Common myeloid progenitor, CD34-positive (primary cell): ENCODE results near the gene EZR.

ENCODE experiments used
- CTCF ChIA-PET: fragments of 350-600 bp; sonication (Branson Sonifier 250); formaldehyde crosslinking; loops from one replicate; lab custom pipeline; 2021; ENCODE audit warnings: antibody characterized with exemption; lab: Charles Lee
- POLR2A ChIA-PET: fragments of 350-600 bp; sonication (Branson Sonifier 250); formaldehyde crosslinking; loops from one replicate; lab custom pipeline; 2021; ENCODE audit warnings: antibody characterized with exemption; lab: Charles Lee
- DNase-seq, 3 donors: peaks; one replicate each; pipeline versions ENCODE4 v3.0.0 to v3.0.0-alpha.2; 2013
- H3K27ac ChIP-seq, 2 experiments: 1 replicate in 1 of 2; 2 replicates in 1 of 2; pipeline ENCODE4 v1.7.0; 2013; ENCODE audit warnings: inconsistent platforms in 2 of 2, low read length in 2 of 2, mild to moderate bottlenecking in 2 of 2, low read depth in 1 of 2, moderate library complexity in 1 of 2; ENCODE audit not compliant: severe bottlenecking in 2 of 2, insufficient read depth in 1 of 2, poor library complexity in 1 of 2
- H3K27me3 ChIP-seq, 5 experiments: replicated peaks in 2 of 5; 1 replicate in 3 of 5; 2 replicates in 2 of 5; pipeline versions ENCODE4 v1.6.1 to v1.7.0; 2013; ENCODE audit warnings: low read length in 4 of 5, mild to moderate bottlenecking in 2 of 5, moderate library complexity in 2 of 5, inconsistent platforms in 1 of 5; ENCODE audit not compliant: insufficient read depth in 5 of 5, control insufficient read depth in 4 of 5
- H3K36me3 ChIP-seq, 4 experiments: 1 replicate in 2 of 4; 2 replicates in 2 of 4; pipeline versions ENCODE4 v1.6.1 to v1.7.0; 2013; ENCODE audit warnings: low read length in 3 of 4, control low read depth in 1 of 4, mild to moderate bottlenecking in 1 of 4; ENCODE audit not compliant: control insufficient read depth in 4 of 4, insufficient read depth in 4 of 4
- H3K4me1 ChIP-seq, 4 experiments: 1 replicate in 3 of 4; 2 replicates in 1 of 4; pipeline versions ENCODE4 v1.6.1 to v1.7.1; 2013; ENCODE audit warnings: low read length in 3 of 4, mild to moderate bottlenecking in 3 of 4, control low read depth in 1 of 4, inconsistent platforms in 1 of 4, moderate library complexity in 1 of 4; ENCODE audit not compliant: control insufficient read depth in 4 of 4, insufficient read depth in 4 of 4; ENCODE audit errors: control extremely low read depth in 1 of 4
- H3K4me3 ChIP-seq, 7 experiments: 1 replicate in 4 of 7; 2 replicates in 3 of 7; pipeline versions ENCODE4 v1.5.1 to v1.7.0; 2013; ENCODE audit warnings: mild to moderate bottlenecking in 7 of 7, low read length in 6 of 7, moderate library complexity in 6 of 7, inconsistent platforms in 2 of 7, low read depth in 2 of 7, control low read depth in 1 of 7; ENCODE audit not compliant: insufficient read depth in 4 of 7, control insufficient read depth in 1 of 7; ENCODE audit errors: extremely low read depth in 1 of 7
- H3K9me3 ChIP-seq, 5 experiments: 1 replicate in 4 of 5; 2 replicates in 1 of 5; pipeline versions ENCODE4 v1.6.1 to v1.7.1; 2013; ENCODE audit warnings: low read length in 4 of 5, mild to moderate bottlenecking in 2 of 5, inconsistent platforms in 1 of 5, low read depth in 1 of 5, moderate library complexity in 1 of 5; ENCODE audit not compliant: control insufficient read depth in 4 of 5, insufficient read depth in 2 of 5; ENCODE audit errors: control extremely low read depth in 1 of 5
- WGBS: methylation state at CpG from one replicate; pipeline ENCODE4 v1.1.5; 2013; ENCODE audit not compliant: insufficient coverage; 5-methylcytosine and 5-hydroxymethylcytosine counted together

Gene EZR

GRCh38 chr6:158772172-158772571, 47.0 kb downstream of the EZR start:
- no peak overlapping the region for H3K4me3 ChIP-seq
- H3K27ac ChIP-seq, result no peak overlapping the region
- H3K9me3 ChIP-seq, result no peaks in the 10 kb centered on the region
- ChIA-PET CTCF (interaction anchor here (1.2 to 1.7 kb wide), 6 partner anchors 9 to 199 kb away, joined by 3 to 5 read pairs (median 4); no protein-coding TSS in a partner anchor), POLR2A (no interaction called here)
- WGBS, result 100% methylated on average over 11 of the region's 11 CpGs
- no peak for DNase-seq
- no peaks in the 10 kb centered on the region for H3K4me1 ChIP-seq
- H3K27me3 ChIP-seq, result no peaks in the 10 kb centered on the region
- peaks cover 22 to 96% (median 78%) of the 10 kb centered on the region in 4 experiments for H3K36me3 ChIP-seq

GRCh38 chr6:158771399-158772152, 47.6 kb downstream of the EZR start:
- DNase-seq, result no peak
- 98% methylated on average over 16 of the region's 16 CpGs for WGBS
- Histone ChIP-seq H3K4me1 (no peaks in the 10 kb centered on the region), H3K9me3 (no peaks in the 10 kb centered on the region), H3K36me3 (peaks cover 19 to 96% (median 79%) of the 10 kb centered on the region in 4 experiments), H3K27ac (no peak overlapping the region), H3K27me3 (no peaks in the 10 kb centered on the region), H3K4me3 (no peak overlapping the region)
- ChIA-PET POLR2A (no interaction called here), CTCF (interaction anchor here (1.2 to 1.7 kb wide), 5 partner anchors 10 to 199 kb away, joined by 3 to 5 read pairs (median 4); no protein-coding TSS in a partner anchor)

- Histone ChIP-seq H3K4me3 (no peak overlapping the region), H3K4me1 (no peaks in the 10 kb centered on the region), H3K27ac (no peak overlapping the region), H3K9me3 (no peaks in the 10 kb centered on the region), H3K27me3 (no peaks in the 10 kb centered on the region), H3K36me3 (peaks cover 19 to 97% (median 77%) of the 10 kb centered on the region in 4 experiments)
- 88% methylated on average over 14 of the region's 21 CpGs for WGBS
- no peak for DNase-seq
- ChIA-PET CTCF (interaction anchor here (1.0 to 2.7 kb wide), 3 partner anchors 11 to 66 kb away, joined by 3 to 19 read pairs (median 5); no protein-coding TSS in a partner anchor), POLR2A (interaction anchor here (0.6 kb wide), 1 partner anchor 96 kb away, joined by 4 read pairs; no protein-coding TSS in a partner anchor)
Measured at GRCh38 chr6:158770533-158771330, 48.4 kb downstream of the EZR start.

DNA sequence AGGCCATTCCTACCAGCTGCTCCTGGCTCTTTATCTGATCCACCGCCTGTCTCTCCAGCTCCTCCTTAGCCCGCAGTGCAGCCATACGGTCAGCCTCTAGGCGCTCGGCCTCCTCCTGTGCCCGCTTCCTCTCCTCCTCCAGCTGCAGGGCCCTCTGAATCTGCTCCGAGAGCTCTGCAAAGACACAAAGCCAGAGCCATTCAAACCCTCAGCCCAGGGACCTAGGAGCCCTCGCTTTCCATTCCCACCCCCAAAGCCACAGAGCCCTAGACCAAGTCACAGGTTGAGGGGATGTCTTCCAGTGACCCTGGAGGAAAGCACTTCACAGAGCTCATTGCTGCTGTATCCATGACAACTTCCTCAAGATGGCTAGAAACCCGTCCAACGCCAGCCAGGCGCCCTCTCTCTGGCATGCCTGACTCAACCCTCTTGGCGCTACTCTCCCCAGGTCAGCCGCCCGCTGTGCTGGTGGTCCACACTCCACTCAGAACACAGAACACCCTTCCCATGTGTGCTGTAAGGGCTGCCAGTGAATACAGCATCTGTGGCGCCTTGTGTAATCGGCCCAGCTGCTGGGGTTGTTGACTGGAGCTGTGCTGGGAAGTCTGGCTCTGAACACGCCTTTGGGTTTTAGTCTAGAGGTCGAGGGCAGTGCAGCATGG, 49.3 kb downstream of the EZR start:
- no peak overlapping the region for H3K27ac ChIP-seq
- POLR2A ChIA-PET, result interaction anchor here (0.6 kb wide), 1 partner anchor 95 kb away, joined by 4 read pairs; no protein-coding TSS in a partner anchor

DNA sequence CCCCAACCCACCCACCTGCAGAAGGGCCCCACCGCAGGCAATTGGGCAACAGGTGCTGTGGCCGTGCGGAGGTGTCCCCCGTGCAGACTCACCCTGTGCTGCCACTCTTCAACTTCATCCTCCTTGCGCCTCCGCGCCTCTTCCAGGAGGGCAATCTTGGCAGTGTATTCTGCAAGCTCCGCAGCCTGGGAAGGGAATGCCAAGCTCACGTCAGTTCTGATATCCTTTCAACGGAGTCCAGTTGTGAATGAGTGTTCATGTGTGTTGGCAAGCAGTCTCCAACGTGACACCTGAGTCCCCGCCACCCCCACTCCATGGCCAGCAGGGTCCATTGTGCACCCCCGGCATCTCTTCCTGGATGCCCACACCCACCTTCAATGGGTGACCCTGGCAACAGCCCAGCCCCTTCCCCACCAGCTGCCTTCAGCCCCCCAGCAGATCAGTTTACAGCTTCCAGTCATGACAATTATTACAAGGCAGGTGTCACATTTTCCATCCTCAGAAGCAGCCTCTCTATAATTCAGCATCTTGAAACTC, 49.9 kb downstream of the EZR start:
- ChIA-PET CTCF (interaction anchor here (0.7 to 2.7 kb wide), 8 partner anchors 9 to 527 kb away, joined by 3 to 19 read pairs (median 4); no protein-coding TSS in a partner anchor), POLR2A (no interaction called here)
- WGBS, result 100% methylated on average over 12 of the region's 13 CpGs

More for the DNA sequence above, 49.3 kb downstream of the EZR start:
- Histone ChIP-seq H3K4me1 (no peaks in the 10 kb centered on the region), H3K36me3 (peaks cover 19 to 97% (median 78%) of the 10 kb centered on the region in 4 experiments), H3K27me3 (no peaks in the 10 kb centered on the region), H3K9me3 (no peaks in the 10 kb centered on the region), H3K4me3 (no peak overlapping the region)
- WGBS, result 95% methylated on average over 13 of the region's 18 CpGs
- CTCF ChIA-PET, result interaction anchor here (0.7 to 2.7 kb wide), 8 partner anchors 12 to 528 kb away, joined by 3 to 19 read pairs (median 4); no protein-coding TSS in a partner anchor
- DNase-seq, result no peak

DNA sequence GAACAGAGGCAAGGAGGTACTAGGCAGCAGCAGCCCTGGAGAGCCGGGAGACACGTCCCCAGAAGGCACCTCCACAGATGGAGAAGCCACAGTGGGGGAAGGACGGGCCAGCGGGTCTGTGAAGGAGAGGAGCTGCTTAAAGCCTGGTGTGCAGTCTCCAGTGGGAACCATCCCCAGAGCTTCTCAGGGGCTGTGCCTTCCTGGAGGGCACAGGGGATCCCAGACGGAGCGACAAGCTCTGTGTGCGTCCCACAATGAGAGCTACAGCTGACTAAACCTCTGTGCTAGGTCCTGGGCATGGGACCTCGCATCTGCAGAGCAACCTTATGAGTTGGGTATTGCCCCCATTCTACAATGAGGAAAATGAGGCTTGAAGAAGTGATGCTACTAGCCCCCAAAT, 50.7 kb downstream of the EZR start:
- ChIA-PET CTCF (interaction anchor here (0.7 to 2.7 kb wide), 6 partner anchors 8 to 547 kb away, joined by 3 to 19 read pairs (median 4); no protein-coding TSS in a partner anchor), POLR2A (no interaction called here)
- Histone ChIP-seq H3K9me3 (no peaks in the 10 kb centered on the region), H3K27ac (no peak overlapping the region), H3K27me3 (no peaks in the 10 kb centered on the region), H3K4me3 (no peak overlapping the region), H3K36me3 (peaks cover 12 to 91% (median 71%) of the 10 kb centered on the region in 4 experiments), H3K4me1 (no peaks in the 10 kb centered on the region)
- DNase-seq, result no peak
- 98% methylated on average over 8 of the region's 8 CpGs for WGBS

More for the DNA sequence above, 49.9 kb downstream of the EZR start:
- Histone ChIP-seq H3K27ac (no peak overlapping the region), H3K27me3 (no peaks in the 10 kb centered on the region), H3K4me3 (no peak overlapping the region), H3K4me1 (no peaks in the 10 kb centered on the region), H3K36me3 (peaks cover 19 to 99% (median 78%) of the 10 kb centered on the region in 4 experiments), H3K9me3 (no peaks in the 10 kb centered on the region)
- DNase-seq, result no peak
